Raji (cell line): ENCODE data around the gene SIM2.

ENCODE experiments used
- POLR2A ChIP-seq: IDR thresholded peaks from 2 replicates; pipeline ENCODE4 v1.6.1; 2011; ENCODE audit warnings: low read depth, low read length, control low read depth; ENCODE audit not compliant: insufficient read depth

The SIM2 gene, protein sequence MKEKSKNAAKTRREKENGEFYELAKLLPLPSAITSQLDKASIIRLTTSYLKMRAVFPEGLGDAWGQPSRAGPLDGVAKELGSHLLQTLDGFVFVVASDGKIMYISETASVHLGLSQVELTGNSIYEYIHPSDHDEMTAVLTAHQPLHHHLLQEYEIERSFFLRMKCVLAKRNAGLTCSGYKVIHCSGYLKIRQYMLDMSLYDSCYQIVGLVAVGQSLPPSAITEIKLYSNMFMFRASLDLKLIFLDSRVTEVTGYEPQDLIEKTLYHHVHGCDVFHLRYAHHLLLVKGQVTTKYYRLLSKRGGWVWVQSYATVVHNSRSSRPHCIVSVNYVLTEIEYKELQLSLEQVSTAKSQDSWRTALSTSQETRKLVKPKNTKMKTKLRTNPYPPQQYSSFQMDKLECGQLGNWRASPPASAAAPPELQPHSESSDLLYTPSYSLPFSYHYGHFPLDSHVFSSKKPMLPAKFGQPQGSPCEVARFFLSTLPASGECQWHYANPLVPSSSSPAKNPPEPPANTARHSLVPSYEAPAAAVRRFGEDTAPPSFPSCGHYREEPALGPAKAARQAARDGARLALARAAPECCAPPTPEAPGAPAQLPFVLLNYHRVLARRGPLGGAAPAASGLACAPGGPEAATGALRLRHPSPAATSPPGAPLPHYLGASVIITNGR

DNA sequence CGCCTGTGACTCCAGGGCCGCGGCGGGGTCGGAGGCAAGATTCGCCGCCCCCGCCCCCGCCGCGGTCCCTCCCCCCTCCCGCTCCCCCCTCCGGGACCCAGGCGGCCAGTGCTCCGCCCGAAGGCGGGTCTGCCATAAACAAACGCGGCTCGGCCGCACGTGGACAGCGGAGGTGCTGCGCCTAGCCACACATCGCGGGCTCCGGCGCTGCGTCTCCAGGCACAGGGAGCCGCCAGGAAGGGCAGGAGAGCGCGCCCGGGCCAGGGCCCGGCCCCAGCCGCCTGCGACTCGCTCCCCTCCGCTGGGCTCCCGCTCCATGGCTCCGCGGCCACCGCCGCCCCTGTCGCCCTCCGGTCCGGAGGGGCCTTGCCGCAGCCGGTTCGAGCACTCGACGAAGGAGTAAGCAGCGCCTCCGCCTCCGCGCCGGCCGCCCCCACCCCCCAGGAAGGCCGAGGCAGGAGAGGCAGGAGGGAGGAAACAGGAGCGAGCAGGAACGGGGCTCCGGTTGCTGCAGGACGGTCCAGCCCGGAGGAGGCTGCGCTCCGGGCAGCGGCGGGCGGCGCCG, at the start of gene SIM2:
TSS of gene SIM2 (plus strand) at position 135 of the 565 bp plus-strand sequence. CDS start 632 bp downstream, outside the sequence.
- no peak for TF ChIP-seq POLR2A

DNA sequence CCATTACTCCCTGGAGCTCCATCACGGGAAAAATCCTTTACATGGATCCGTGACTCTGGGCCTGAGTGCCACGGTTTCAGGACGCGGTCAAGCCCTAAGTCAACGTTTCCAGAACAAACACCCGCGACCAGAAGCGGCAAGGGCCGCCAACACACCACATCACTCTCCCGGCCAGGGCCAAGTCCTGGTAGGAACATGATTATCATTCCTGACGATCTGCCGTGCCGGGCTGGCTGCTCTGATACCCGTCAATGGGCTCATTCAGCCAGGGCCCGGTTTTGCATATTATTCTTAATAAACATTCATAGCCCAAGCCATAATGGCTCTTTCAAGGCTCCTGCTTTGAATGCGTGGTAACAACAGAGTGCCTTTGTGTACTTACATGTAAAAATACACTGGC, 44.6 kb upstream of the SIM2 start:
- no peak for TF ChIP-seq POLR2A

DNA sequence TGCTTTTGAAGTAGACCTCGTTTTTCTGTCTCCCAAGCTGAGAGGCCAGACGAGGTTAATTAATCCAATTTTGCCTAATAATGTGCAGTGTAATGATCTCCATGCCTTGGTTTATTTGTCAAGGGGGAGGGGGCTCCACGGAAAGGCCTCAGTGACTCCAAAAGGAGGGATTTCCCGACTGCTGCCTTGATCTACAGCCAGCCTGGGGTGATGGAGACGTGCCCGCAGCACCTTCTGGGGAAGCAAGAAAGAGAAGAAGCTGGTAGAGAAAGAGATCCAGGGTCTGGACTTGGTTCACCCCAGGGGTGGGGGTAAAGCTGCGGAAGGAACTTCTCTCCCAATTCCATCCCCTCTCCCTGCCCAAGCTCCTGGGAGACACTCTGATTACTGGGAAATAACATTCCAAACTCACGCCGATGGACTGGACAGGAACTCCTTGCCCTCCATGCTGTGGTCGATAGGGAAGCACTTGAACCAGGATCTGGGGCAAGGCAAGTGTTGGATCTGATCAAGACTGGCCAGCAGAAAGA, 44.1 kb upstream of the SIM2 start:
- no peak for TF ChIP-seq POLR2A

DNA sequence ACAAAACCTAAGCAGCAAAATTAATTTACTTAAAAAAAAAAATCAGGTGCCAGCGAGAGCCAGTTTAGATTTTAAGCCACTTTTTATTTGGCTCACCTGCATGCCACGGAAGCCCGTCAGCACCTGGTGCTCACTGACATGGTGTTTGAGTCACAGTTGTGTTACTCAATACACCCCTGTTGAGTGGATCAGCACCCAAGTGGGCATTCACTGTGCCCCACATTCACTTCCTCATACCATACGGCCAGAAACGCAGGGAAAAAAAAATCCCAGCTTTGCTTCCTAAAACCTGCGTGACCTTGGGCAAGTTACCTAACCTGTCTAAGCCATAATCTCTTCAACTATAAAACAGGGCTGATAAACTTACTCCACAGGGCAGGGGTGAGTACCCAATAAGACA, 42.8 kb upstream of the SIM2 start:
- no peak for TF ChIP-seq POLR2A

DNA sequence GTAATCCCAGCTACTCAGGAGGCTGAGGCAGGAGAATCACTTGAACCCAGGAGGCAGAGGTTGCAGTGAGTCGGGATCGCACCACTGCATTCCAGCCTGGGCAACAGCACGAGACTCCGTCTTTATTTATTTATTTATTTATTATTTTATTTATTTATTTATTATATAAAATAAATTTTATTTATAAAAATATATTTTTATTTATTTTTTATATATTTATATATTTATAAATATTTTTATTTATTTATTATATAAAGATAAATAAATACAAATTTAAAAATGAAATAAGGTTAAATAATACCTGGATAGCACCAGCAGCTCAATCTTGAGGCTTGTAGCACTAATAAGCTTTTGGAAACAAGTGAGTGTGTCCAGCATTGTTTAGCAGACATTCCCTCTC, 40.9 kb upstream of the SIM2 start:
- TF ChIP-seq POLR2A = no peak

DNA sequence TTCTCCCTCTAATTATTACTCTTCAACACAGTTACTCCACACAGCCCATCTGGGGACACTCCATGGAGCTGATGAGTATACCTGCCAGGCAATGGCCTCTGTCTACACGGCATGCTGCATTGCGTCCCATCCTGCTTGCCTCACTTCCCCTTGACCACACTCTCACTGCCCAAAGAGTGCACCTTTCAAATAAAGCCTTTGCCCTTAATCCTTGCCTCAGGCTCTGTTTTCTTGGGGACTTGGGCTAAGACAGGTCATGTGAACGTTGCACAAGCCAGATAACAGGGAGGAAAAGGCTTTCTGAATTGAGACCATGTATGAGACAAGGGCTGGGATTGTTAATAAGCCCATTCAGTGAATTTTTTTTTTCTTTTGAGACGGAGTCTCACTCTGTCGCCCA, 40.0 kb upstream of the SIM2 start:
- TF ChIP-seq POLR2A = no peak

- no peak for TF ChIP-seq POLR2A
Measured at GRCh38 chr21:36661511-36662309, 37.2 kb upstream of the SIM2 start.

DNA sequence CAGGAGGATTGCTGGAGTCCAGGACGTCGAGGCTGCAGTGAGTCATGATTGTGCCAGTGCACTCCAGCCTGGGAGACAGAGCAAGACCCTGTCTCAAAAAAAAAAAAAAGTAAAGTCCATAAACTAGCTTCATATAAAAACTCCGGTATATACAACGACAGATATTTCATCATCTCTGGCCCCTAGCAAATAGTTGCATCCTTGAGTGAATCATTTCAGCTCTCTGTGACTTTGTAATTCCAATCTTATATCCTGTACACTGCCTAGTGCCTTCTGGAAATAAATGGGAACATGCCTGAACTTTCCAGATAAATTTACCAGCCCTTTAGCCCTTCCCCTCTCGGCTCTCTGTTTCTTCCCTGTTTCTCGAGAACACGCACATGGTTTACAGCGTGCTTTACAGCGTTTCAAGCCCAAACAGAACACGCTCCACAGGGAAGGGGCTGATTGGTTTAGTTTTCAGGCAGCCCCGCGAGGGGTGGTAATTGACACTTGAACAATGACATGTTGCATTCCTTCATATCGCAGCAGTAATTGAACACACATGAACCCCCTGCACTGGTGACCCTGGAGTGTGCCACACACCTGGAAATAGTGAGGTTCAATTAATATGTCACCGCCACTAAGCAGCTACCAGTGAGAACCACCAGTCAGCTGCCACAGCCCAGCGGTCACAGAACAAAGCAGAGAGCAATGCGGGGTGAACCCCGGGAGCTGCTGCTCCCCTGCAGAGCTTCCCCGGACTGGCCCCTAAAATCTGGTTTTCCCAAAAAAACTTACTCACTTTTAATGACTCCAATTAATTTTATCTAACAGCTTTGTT, 35.7 kb upstream of the SIM2 start:
- no peak for TF ChIP-seq POLR2A

GRCh38 chr21:36664662-36664990, 34.3 kb upstream of the SIM2 start:
- no peak for TF ChIP-seq POLR2A

DNA sequence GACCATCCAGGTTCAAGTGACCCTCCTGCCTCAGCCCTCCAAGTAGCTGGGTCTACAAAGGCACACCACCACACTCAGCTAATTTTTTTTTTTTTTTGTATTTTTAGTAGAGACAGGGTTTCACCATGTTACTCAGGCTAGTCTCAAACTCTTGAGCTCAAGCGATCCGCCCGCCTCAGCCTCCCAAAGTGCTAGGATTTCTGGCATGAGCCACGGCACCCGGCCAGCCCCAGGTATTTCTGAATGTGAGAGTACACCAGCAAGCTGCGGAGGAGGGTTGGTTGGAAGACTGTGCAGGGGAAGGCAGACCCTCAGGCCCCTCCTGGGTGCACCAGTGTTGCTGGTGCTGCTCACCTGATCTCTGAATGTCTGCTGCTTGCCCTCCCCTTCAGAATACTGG, 33.1 kb upstream of the SIM2 start:
- no peak for TF ChIP-seq POLR2A

GRCh38 chr21:36668713-36669112, 30.2 kb upstream of the SIM2 start:
- no peak for TF ChIP-seq POLR2A

- no peak for TF ChIP-seq POLR2A
Measured at GRCh38 chr21:36671836-36672235, 27.1 kb upstream of the SIM2 start.

DNA sequence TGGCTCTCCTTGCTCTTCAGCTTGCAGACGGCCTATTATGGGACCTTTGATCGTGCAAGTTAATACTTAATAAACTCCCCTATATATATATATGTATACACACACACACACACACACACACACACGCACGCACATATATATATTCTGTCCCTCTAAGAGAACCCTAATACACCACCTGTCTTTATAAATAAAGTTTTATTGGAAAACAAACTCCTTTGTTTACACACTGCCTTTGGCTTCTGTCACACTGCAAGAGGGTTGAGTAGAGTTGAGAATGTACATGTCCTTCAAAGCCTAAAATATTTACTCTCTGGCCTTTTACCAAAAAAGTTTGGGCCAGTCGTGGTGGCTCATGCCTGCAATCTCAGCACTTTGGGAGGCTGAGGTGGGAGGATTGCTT, 26.2 kb upstream of the SIM2 start:
- no peak for TF ChIP-seq POLR2A
